Panc1 (cell line): ENCODE data around the gene LRRC63. TPM values are rescaled to one million over a fixed set of nuclear protein-coding genes. Genes with fewer than 3 reads are reported as not detected.

ENCODE experiments used
- ATAC-seq: fragments of 200-7000 bp; cut with Tn5 transposase; 2 replicates; pipeline ENCODE4 v1.9.1; 2020; ENCODE audit warnings: mild to moderate bottlenecking, moderate library complexity
- BruUV-seq: library from RNA; stranded (reverse); fragments of 400-500 nt; replicated peaks from 2 replicates; lab custom pipeline; 2021; lab: Mats Ljungman, UMichigan
- CTCF ChIA-PET: fragments of 300-600 bp; sonication (Branson Sonifier 250); formaldehyde crosslinking; loops from one replicate; lab custom pipeline; 2022; ENCODE audit warnings: antibody characterized with exemption; lab: Charles Lee
- POLR2A ChIA-PET: fragments of 300-600 bp; sonication (Branson Sonifier 250); formaldehyde crosslinking; loops from one replicate; lab custom pipeline; 2022; ENCODE audit warnings: antibody characterized with exemption; lab: Charles Lee
- DNase-seq: peaks from one replicate; pipeline ENCODE4 v3.0.0-alpha.2; 2010; ENCODE audit warnings: low read depth, low spot score
- H3K27ac ChIP-seq: 2 replicates; pipeline ENCODE4 v1.5.1; 2011; ENCODE audit warnings: mild to moderate bottlenecking, low read length, inconsistent platforms
- H3K27me3 ChIP-seq: fragments of 200-500 bp; sonication (Bioruptor generic); 2 replicates; pipeline ENCODE4 v1.6.0; 2014; ENCODE audit warnings: low read length, inconsistent platforms; ENCODE audit not compliant: control insufficient read depth, insufficient read depth
- H3K36me3 ChIP-seq: fragments of 200-500 bp; sonication (Bioruptor generic); 2 replicates; pipeline ENCODE4 v1.5.1; 2014; ENCODE audit warnings: inconsistent platforms, mild to moderate bottlenecking, low read length, moderate library complexity; ENCODE audit not compliant: control insufficient read depth, insufficient read depth
- H3K4me1 ChIP-seq: 2 replicates; pipeline ENCODE4 v1.5.1; 2011; ENCODE audit warnings: inconsistent platforms, mild to moderate bottlenecking, low read length, moderate library complexity; ENCODE audit not compliant: control insufficient read depth, insufficient read depth
- H3K4me3 ChIP-seq, 2 experiments: 2 replicates each; pipeline ENCODE4 v1.5.1; 2011 to 2012; ENCODE audit warnings: low read depth in 2 of 2, low read length in 2 of 2, mild to moderate bottlenecking in 2 of 2, inconsistent platforms in 1 of 2, moderate library complexity in 1 of 2
- H3K9me3 ChIP-seq: fragments of 200-500 bp; sonication (Bioruptor generic); 2 replicates; pipeline ENCODE4 v1.5.1; 2014; ENCODE audit warnings: low read depth, mild to moderate bottlenecking, inconsistent platforms, low read length, moderate library complexity; ENCODE audit not compliant: control insufficient read depth, insufficient read depth
- CTCF ChIP-seq: fragments of 450-650 bp; IDR thresholded peaks from 2 replicates; pipeline ENCODE4 v1.5.1; 2017; ENCODE audit warnings: mild to moderate bottlenecking
- REST ChIP-seq, 2 experiments: IDR thresholded peaks; 2 replicates each; pipeline ENCODE4 v1.6.1; 2011 to 2012; ENCODE audit warnings: low read depth in 2 of 2, control low read depth in 1 of 2, low read length in 1 of 2, mild to moderate bottlenecking in 1 of 2, moderate library complexity in 1 of 2; ENCODE audit not compliant: insufficient read depth in 1 of 2
- SIN3A ChIP-seq: IDR thresholded peaks from 2 replicates; pipeline ENCODE4 v1.6.1; 2012; ENCODE audit warnings: low read depth, mild to moderate bottlenecking, low read length, moderate library complexity, borderline replicate concordance; ENCODE audit not compliant: insufficient read depth
- in situ Hi-C: cut with HindIII; loops from 2 replicates; pipeline ENCODE4 v1.10.0; 2016; ENCODE audit warnings: low sequenced_read_pairs, low pct_unique_long_range_greater_than_20kb
- intact Hi-C: fragments of 100-400 bp; cut with micrococcal nuclease; formaldehyde crosslinking; loops from one replicate; pipeline ENCODE4 v1.10.0; 2022; ENCODE audit not compliant: unreplicated experiment
- total RNA-seq: library from RNA; stranded (reverse); gene quantifications from one replicate; pipeline ENCODE4 v1.2.1, GENCODE V29; 2021; ENCODE audit not compliant: unreplicated experiment

Gene LRRC63
- total RNA-seq, 1 experiment from 2014 or later: 0.15 TPM

GRCh38 chr13:46288570-46289259 lies 77.0 kb downstream of the LRRC63 start:
- in situ Hi-C loops (no loop called here), intact Hi-C loops (no loop called here)
- ChIA-PET CTCF (no interaction called here), POLR2A (no interaction called here)
- no peak overlapping the region for H3K4me3 ChIP-seq
- no peaks in the 10 kb centered on the region for H3K9me3 ChIP-seq
- no peaks in the 10 kb centered on the region for H3K4me1 ChIP-seq
- no peak for ATAC-seq
- no peaks in the 10 kb centered on the region for H3K27me3 ChIP-seq
- H3K36me3 ChIP-seq: no peaks in the 10 kb centered on the region
- TF ChIP-seq CTCF: peak; percentile 63
- TF ChIP-seq REST (IDR thresholded peaks at IDR 0.05; ENCODE audit: insufficient read depth in 1 of 2, low read depth in 2 of 2, low read length in 1 of 2): no peak
- BruUV-seq: no TSS peak
- no peak overlapping the region for H3K27ac ChIP-seq
- peak; percentile 5 for DNase-seq

DNA sequence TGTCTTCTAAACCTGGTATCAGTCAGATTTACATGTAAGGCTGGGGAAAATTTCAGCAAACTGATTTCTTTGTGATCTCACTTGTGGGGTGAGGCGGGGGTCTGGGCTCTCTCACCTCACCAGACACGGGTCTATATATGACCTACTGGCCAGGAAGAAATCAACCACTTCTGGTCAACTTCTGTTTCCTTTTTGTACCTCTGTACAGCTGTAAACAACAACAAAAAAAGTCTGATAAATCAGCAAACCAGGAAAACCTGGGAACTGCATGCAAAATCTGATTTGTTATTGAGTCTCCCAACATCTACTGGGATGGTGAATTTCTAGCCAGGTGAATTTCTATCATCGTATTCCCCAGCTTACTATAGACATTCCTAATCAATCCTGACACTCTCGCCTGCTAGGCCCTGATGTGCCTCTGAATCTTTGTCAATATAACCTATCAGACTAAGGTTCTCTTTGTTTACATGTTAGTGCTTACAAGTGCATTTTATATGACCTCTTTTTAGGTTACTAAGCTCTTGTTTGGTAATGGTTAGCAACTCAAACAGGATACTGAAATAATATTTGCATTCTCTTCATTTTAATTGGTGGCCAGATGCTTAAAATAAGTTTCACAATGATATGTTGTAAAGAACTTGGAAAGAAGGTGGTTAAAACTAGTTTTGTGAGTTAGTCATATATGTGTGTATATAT lies 77.7 kb downstream of the LRRC63 start:
- Histone ChIP-seq H3K4me3 (no peak overlapping the region), H3K27ac (no peak overlapping the region), H3K36me3 (no peaks in the 10 kb centered on the region), H3K4me1 (no peaks in the 10 kb centered on the region), H3K27me3 (no peaks in the 10 kb centered on the region), H3K9me3 (no peaks in the 10 kb centered on the region)
- ChIA-PET CTCF (no interaction called here), POLR2A (no interaction called here)
- ATAC-seq (no peak), DNase-seq (no peak)
- intact Hi-C loops (no loop called here), in situ Hi-C loops (no loop called here)
- TF ChIP-seq CTCF (peak; percentile 32), SIN3A (no peak)
- BruUV-seq: no TSS peak
